ENCODE measurements around the gene SND1.

SND1 gene

GRCh38 chr7:128005759-128006159 is 353.8 kb downstream of the SND1 start:
- FAIRE-seq (no peak), DNase-seq (ENCODE audit: insufficient read length, low spot score) (no peak)

DNA sequence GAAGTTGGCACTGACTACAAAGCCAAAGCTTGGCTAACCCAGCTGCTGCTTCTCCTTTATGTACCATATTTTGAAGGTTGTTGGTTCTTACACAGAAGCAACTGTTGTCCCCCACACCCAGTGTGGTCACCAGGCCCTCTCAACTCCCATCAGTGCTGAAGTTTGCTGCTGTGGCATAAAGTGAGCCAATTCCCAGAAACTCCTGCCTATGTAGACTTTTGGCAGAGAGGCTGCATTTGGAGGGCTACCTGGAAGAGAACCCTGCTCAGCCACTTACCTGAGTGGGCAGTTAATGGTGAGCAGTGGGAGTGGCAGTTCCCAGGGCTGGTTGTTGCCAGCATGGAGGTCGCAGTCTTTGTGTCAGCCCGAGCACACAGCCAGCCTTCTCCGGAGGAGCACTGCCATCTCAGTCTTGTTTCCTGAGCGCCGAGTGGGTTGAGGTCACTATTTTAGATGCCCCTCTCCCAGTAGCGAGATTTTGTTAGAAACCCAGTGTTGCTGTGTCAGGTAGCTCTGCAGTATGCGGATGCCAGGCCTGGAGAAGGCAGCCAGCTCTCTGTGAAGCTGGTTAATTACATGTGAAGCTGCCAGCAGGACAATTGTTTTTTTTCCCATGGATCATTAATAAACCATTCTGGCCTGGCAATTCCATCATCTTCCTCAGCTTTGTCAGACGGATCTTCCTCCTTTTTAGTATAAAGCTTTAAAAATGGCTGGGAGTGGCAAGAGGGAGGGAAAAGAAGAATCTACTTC is 354.7 kb downstream of the SND1 start:
- no peak for DNase-seq (ENCODE audit: insufficient read length, low spot score)
- no peak for FAIRE-seq

DNA sequence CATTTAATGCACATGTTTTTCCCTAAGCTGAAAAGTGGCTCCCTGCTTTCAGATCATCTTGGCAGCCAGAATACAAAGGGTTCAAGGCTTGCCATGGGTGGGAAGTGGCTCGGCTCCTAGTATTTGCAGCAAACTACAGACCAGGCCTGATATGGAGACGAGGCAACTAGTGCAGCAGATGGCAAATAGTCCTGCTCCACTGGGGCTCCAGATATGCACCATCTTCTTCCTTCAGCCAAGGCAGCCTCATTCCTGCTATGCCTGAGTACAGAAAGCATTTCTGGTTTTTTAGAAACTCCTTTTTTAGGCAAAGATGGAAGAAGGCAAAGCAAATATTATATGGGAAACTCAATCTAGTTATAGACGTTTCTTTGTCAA is 355.3 kb downstream of the SND1 start:
- DNase-seq (ENCODE audit: insufficient read length, low spot score) (no peak), FAIRE-seq (no peak)

GRCh38 chr7:128008141-128008540 is 356.1 kb downstream of the SND1 start:
- FAIRE-seq (no peak), DNase-seq (ENCODE audit: insufficient read length, low spot score) (no peak)

DNA sequence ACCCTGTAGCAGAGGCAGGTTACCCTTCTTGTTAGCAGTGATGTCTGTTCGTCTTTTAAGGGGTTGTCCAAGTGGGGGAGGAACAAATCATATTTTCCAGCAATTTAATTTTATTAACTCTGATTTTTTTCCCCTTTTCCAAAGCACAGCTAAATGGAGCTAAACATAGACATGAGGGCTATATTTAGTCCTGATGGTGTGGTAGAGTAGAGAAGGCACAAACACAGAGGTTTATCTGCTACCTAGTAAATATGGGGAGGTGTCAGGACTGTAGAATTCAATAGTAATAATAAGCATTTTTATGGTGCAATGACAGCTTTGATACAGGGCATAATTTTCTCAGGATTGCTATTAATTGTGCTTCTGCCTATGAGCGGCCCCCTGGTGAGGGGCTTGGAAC is 356.8 kb downstream of the SND1 start:
- DNase-seq (ENCODE audit: insufficient read length, low spot score) = no peak
- no peak for FAIRE-seq

DNA sequence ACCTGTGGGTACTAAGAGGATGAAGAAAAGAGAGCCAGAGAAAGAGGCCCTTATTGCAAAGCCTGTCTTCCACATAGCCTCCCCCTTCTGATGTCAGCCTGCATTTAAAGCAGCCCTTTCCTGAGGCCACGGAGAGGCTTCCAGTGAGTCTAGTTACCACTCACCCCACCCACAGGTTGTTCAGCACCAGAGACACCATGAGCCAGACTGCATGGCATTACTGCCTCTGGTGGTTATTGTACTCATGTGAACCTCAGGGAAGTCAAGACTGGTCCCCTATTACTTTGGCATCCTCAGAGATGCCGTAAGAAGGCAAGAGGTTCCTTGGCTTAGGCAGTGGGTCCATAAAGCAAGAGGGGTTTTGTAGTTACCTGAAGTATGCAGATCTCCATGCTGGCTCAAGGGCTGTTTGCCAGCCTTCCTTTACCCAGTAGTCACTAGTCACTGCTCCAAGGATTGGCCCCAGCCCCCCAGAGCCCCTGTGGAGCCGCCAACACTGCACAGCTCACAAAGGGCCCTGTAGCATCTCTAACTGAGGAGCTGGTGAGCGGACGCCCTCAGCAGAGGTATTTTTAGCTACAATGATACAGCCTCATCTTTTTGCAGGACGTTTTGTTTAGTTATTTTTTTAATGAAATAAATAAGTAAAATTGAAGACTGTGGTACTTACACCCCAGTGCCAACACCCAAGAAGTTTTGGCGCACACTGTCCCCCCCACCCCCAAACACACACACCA is 358.6 kb downstream of the SND1 start:
- FAIRE-seq (no peak), DNase-seq (ENCODE audit: insufficient read length, low spot score) (no peak)

GRCh38 chr7:128011131-128011661 is 359.2 kb downstream of the SND1 start:
- DNase-seq (ENCODE audit: insufficient read length, low spot score) (no peak), FAIRE-seq (no peak)

DNA sequence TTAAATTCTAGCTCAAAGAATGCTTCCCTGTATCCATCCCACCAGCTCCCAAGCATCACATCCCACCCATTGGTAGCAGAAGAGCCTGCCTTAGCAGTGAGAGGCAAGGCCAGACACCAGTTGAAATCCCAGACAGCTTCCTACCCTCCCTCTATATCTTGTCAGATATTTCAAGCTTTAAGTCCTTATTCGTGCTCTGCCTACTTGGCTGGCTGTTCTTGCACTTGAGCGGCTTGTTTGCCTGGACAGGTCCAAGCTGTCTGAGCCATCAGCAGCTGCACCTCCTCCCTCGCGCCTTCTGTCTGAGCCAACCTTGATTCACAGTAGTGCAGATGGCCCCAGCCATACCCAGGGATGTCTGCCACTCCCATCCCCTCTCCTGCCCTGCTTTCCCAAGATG is 362.8 kb downstream of the SND1 start:
- no peak for FAIRE-seq

GRCh38 chr7:128017460-128017859 is 365.5 kb downstream of the SND1 start:
- FAIRE-seq (no peak), DNase-seq (ENCODE audit: insufficient read length, low spot score) (no peak)

More for the DNA sequence above, 362.8 kb downstream of the SND1 start:
- no peak for DNase-seq (ENCODE audit: insufficient read length, low spot score)

DNA sequence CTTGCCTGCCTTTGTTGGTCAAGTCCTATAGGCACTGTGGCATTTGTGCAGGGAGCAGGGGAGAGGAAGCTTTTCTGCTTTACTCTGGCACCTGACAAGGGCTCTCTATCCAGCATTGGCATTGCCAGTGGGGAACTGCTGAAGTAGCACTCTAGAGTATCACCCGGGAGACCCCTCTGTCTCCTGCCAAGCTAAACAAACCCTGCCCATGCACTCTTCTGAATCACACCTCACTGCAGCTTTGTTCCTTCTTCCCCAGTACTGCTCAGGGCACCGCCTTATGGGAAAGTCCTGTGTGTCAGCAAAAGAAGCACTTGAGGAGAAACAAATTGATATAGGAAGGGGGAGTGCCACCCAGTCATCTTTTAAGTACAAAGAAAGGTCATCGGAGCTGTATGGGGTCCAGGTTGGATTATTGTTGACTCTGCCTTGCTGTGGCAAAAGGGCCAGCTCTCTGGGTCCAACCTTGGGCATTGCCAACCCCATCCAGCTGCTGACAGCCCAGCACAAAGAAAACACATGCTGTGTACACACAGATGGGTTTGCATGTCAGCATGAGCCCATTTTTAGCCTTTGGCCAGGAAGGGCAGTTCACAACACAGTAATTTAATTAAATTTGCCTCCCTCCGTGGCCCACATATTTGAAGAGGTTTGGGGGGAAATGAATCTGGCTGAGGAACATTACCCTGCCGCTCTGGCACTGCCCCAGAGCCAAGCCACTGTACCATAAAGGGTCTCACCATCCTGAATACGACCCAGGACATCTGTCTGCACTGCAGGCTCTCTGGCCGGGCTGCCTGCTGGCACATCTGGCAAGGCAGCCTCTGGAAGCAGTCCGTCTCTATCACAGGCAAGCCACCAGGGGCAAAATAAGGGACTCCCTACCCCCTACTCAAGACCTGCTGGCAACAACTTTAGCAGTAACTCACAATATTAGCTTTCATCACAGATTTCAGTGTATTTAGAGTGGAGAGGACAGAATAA is 366.2 kb downstream of the SND1 start:
- DNase-seq (ENCODE audit: insufficient read length, low spot score) (no peak), FAIRE-seq (no peak)

GRCh38 chr7:128019288-128019687 is 367.3 kb downstream of the SND1 start:
- FAIRE-seq = no peak
- no peak for DNase-seq (ENCODE audit: insufficient read length, low spot score)

GRCh38 chr7:128020159-128020558 is 368.2 kb downstream of the SND1 start:
- no peak for DNase-seq (ENCODE audit: insufficient read length, low spot score)
- no peak for FAIRE-seq

GRCh38 chr7:128021366-128021765 is 369.4 kb downstream of the SND1 start:
- FAIRE-seq (no peak), DNase-seq (ENCODE audit: insufficient read length, low spot score) (no peak)

DNA sequence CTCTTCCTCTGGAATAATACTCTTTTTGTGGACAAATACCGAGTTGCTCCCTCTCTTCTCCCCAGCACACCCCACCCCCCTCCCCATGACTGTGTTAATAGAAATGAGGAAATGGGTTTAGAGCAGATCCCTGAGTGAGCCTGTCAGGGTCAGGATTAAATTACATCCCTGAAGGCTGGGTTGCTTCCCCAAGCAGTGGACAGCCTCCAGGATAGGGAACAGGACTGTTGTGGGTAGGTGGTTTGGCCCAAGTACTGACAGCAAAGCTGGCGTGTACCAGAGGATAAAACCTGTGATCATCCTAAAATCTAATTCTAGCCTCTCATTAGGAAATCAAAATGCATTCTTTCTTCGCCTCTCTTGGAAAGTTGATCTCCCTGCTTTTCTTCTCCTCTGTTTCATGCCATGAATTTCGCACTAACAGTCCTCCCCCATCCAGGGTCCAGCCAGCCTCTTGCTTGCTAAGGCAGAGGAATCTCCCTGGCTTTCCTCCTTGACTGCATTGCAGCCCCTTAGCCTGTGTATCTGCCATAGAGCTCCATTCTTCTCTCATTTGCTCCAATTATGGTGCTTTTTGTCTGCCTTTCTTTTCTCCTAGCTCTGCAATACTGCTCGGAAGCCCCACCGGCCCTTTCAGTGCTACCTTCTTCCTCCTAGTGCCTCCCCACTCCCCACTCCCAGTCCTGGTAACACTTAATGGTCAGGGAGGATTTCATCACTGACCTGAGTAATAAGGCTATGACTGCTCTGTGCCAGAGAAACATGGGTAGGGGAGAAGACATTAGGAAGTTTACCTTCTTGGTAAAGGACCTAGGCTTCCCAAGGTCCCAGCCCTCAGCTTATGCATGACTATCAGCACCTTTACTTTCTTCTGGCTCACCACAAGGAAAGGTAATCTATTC is 370.9 kb downstream of the SND1 start:
- FAIRE-seq (no peak), DNase-seq (ENCODE audit: insufficient read length, low spot score) (no peak)

- FAIRE-seq (no peak), DNase-seq (ENCODE audit: insufficient read length, low spot score) (no peak)
These were observed 372.2 kb downstream of the SND1 start for GRCh38 chr7:128024151-128024550.

DNA sequence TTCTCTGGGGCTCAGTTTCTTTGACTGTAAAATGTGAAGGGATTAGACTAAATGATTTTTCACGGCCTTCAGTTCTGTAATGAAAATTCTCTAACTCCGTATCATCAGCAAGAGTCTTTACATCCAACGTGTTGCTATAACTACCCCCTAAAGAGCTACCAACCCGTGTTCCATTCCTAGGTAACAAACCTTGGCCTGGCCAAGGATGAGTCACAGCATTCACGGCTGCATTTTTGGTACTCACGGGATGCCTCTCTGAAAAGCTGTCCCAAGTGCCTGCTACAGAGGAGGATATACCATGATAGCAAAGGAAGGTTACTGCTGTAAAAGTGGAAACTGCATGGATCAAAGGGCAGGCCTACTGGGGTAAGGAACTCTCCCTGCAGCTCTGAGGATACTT is 373.4 kb downstream of the SND1 start:
- FAIRE-seq (no peak), DNase-seq (ENCODE audit: insufficient read length, low spot score) (no peak)

DNA sequence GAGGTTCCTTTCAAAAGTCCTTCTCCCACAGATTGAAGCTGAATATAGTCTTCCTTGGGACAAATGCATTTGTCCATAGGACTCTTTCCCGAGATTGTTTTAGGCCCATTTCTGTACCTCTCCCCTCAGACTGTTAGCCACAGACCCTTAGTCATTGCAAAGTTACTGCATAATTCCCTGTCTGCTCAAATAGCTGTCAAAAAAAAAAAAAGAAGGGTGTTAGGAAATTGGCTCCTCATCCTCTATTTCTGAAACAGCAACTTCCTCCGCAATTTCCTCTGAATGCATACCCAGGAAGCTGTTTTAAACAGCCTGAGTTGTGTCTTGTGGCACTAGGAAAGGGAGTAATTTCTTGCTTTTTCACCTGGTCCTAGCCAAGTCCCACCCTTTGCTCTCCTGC is 373.8 kb downstream of the SND1 start:
- DNase-seq (ENCODE audit: insufficient read length, low spot score) = no peak

GRCh38 chr7:128026551-128026950 is 374.6 kb downstream of the SND1 start:
- FAIRE-seq = no peak
- DNase-seq (ENCODE audit: insufficient read length, low spot score) = no peak

More for the DNA sequence above, 373.8 kb downstream of the SND1 start:
- FAIRE-seq = no peak

- DNase-seq (ENCODE audit: insufficient read length, low spot score) = no peak
- FAIRE-seq = no peak
These were observed 375.5 kb downstream of the SND1 start for GRCh38 chr7:128027485-128027980.
